Measurements from ENCODE around the gene UQCRH.

Gene UQCRH

DNA sequence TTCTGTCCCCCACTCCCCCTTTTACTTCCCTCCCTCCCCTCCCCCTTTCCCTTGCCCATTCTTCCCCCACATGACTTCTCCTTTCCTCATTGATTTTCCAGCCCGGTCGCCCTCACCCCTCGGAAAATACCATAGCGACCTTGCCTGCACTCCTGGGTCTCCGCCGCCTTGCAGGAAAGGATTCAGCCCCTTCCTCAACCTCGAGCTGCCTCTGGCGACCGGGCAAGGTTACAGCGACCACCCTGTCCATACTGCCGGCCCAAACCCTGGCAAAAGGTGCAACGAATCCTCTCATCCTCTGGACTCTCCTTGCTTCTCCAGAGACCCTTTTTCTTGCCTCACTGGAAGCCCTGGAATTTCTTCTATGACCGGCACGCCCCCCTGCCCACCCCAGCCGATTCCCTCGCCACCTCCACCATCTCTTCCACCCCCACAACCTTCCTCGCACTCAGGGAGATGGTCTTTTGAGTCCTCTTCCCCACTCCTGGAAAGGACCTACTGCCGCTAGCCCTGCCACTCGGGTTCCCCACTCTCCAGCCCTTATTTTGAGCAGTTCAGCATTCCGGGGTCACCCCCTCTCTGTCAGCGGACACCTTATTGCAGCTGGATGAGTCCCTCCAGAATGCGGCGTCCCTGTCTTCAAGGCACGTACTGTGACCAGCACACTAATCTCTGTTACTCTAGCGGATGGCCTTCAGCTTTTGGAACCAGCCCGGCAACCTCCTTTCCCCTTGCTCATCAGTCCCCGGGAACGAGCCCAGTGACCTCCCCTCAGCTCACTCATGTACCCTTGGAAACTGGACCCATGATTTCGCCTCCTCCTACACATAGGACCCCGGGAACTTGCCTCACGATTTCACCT, 38.0 kb downstream of the UQCRH start:
- Mint-ChIP-seq H3K27ac (peak overlapping the region; percentile 99), H3K4me1 (peaks cover 51% of the 10 kb centered on the region), H3K36me3 (ENCODE audit: low read depth) (peaks cover 28% of the 10 kb centered on the region), H3K9me3 (no peaks in the 10 kb centered on the region), H3K27me3 (ENCODE audit: low read depth, poor library complexity) (no peaks in the 10 kb centered on the region), H3K4me3 (peak overlapping the region; percentile 98)
- DNase-seq: peak; percentile 18
- TF ChIP-seq, protein P1, sequence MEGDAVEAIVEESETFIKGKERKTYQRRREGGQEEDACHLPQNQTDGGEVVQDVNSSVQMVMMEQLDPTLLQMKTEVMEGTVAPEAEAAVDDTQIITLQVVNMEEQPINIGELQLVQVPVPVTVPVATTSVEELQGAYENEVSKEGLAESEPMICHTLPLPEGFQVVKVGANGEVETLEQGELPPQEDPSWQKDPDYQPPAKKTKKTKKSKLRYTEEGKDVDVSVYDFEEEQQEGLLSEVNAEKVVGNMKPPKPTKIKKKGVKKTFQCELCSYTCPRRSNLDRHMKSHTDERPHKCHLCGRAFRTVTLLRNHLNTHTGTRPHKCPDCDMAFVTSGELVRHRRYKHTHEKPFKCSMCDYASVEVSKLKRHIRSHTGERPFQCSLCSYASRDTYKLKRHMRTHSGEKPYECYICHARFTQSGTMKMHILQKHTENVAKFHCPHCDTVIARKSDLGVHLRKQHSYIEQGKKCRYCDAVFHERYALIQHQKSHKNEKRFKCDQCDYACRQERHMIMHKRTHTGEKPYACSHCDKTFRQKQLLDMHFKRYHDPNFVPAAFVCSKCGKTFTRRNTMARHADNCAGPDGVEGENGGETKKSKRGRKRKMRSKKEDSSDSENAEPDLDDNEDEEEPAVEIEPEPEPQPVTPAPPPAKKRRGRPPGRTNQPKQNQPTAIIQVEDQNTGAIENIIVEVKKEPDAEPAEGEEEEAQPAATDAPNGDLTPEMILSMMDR (IDR thresholded peaks at IDR 0.05): no peak

DNA sequence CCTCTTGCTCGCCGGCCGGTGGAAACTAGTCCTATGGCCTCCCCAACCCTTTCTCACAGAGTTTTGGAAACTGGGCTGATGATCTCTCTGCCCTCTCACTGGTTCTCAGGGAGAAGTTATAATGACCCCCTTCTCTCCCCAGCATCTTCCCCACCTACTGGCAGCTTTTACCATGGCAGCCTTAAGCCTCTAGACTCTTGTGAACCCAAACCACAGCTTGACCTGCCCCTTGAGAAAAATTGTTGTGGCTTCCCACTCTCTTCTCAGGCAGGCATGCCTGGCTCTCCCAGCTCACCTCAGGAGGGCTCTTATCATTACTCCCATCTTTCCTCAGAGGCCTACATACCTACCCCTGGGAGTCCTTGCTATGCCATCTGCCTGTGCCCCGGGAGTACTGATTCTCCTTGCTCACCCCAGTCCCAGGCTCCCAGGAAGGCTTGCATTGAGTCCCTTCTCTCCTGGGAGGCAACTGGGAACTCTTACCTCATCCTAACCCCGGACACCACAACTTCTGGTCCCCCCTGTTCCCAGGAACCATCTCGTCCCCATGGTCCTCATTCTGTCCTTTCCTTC, 38.7 kb downstream of the UQCRH start:
- Mint-ChIP-seq H3K27ac (peak overlapping the region; percentile 99), H3K36me3 (ENCODE audit: low read depth) (peaks cover 35% of the 10 kb centered on the region), H3K9me3 (no peaks in the 10 kb centered on the region), H3K4me1 (peaks cover 51% of the 10 kb centered on the region), H3K4me3 (peak overlapping the region; percentile 98), H3K27me3 (ENCODE audit: low read depth, poor library complexity) (no peaks in the 10 kb centered on the region)
- DNase-seq: peak; percentile 16
- TF ChIP-seq, protein P1 (IDR thresholded peaks at IDR 0.05): peak; percentile 23

DNA sequence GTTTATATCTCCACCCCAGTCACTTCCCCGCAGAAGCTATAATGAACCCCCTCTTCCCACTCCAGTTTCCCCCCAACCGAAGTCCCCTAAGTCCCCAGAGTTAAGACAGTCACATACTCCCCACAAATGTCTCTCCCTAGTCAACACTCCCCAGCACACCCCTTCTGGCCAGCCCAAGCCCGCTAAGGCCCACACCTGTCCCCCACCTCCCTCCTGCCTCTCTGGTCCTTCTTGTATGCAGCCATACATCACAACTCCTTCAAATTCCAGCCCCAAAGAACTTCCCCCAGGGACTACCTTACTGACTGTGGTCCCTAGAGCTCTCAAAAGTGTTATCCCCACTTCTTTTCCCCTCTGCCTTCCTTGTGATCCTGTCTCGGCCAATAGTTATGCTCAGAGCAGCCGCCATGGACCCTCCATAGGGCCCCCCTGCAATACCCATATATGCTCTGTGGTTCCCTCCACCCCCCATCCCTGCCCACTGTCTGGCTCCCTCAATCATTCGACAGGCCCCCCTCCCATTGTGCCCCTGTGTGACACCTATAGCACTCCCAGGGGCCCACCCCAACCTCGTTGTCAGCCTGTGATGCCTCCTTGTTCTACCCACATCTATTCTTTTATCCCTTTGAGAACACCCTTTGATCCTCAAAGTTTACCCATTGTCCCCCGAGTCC, 39.3 kb downstream of the UQCRH start:
- peak overlapping the region; percentile 98 for H3K4me3 Mint-ChIP-seq
- peak overlapping the region; percentile 77 for H3K27ac Mint-ChIP-seq
- no peaks in the 10 kb centered on the region for H3K9me3 Mint-ChIP-seq

DNA sequence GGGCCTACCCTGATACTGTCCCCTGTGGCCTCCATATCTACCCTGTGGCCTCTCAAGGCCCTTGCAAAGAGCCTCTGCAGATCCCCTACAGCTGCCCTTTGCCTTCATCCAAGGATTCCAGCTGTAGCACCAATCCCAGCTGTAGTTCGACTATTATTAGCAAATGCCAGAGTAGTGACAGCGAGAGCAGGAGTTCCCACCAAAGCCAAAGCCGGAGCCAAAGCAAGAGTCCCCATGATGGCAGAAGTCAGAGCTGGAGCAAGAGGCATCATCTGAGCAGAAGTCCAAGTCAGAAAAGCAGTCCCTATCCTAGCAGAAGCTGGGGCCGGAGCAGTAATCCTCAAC, 39.8 kb downstream of the UQCRH start:
- TF ChIP-seq, protein P1 (IDR thresholded peaks at IDR 0.05): no peak
- Mint-ChIP-seq H3K36me3 (ENCODE audit: low read depth) (peaks cover 47% of the 10 kb centered on the region), H3K27me3 (ENCODE audit: low read depth, poor library complexity) (no peaks in the 10 kb centered on the region), H3K9me3 (no peaks in the 10 kb centered on the region), H3K4me3 (peak overlapping the region; percentile 19), H3K27ac (peak overlapping the region; percentile 71), H3K4me1 (peaks cover 56% of the 10 kb centered on the region)
- DNase-seq: no peak

More for the DNA sequence above, 39.3 kb downstream of the UQCRH start:
- Mint-ChIP-seq H3K36me3 (ENCODE audit: low read depth) (peaks cover 42% of the 10 kb centered on the region), H3K27me3 (ENCODE audit: low read depth, poor library complexity) (no peaks in the 10 kb centered on the region), H3K4me1 (peaks cover 52% of the 10 kb centered on the region)
- TF ChIP-seq, protein P1 (IDR thresholded peaks at IDR 0.05): no peak
- DNase-seq: no peak

DNA sequence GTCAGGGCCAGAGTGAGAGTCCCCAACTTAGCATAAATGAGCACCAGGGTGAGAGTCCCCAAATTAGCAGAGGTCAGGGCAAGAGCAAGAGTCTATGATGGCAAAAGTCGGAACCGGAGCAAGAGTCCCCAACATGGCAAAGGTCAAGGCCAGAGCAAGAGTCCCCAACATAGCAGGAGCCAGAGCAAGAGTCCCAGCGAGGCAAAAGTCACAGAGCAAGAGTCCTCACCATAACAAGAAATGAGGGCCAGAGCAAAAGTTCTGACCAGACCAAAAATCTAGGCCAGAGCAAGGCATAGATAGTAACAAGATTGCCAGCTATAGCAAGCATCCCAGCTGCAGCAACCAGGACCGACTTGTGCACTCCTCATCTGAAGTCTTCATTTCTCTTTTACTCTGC, 40.2 kb downstream of the UQCRH start:
- Mint-ChIP-seq H3K9me3 (no peaks in the 10 kb centered on the region), H3K27me3 (ENCODE audit: low read depth, poor library complexity) (no peaks in the 10 kb centered on the region), H3K4me1 (peaks cover 54% of the 10 kb centered on the region), H3K27ac (peak overlapping the region; percentile 62), H3K4me3 (no peak overlapping the region), H3K36me3 (ENCODE audit: low read depth) (peaks cover 48% of the 10 kb centered on the region)
- TF ChIP-seq, protein P1 (IDR thresholded peaks at IDR 0.05): no peak
- no peak for DNase-seq
